Naive thymus-derived CD4-positive, alpha-beta T cell (primary cell): ENCODE results near the gene C14orf180. TPM values are rescaled to one million over a fixed set of nuclear protein-coding genes. Genes with fewer than 3 reads are reported as not detected.

Source experiments
- ATAC-seq: fragments of 150-1000 bp; cut with Tn5 transposase; 2 replicates; pipeline ENCODE4 v1.10.0; 2021; ENCODE audit warnings: mild to moderate bottlenecking, moderate library complexity
- CTCF ChIA-PET: fragments of 350-600 bp; sonication (Branson Sonifier 250); formaldehyde crosslinking; loops from one replicate; lab custom pipeline; 2021; ENCODE audit warnings: antibody characterized with exemption; lab: Charles Lee
- POLR2A ChIA-PET: fragments of 350-600 bp; sonication (Branson Sonifier 250); formaldehyde crosslinking; loops from one replicate; lab custom pipeline; 2021; ENCODE audit warnings: antibody characterized with exemption, inconsistent platforms; lab: Charles Lee
- DNase-seq, 9 donors: peaks; one replicate each; pipeline versions ENCODE4 v3.0.0 to v3.0.0-alpha.2; 2020 to 2022; ENCODE audit warnings: mixed read lengths in 1 of 9
- H3K27ac ChIP-seq: one replicate; pipeline ENCODE4 v1.7.0; 2013; ENCODE audit warnings: mild to moderate bottlenecking, low read depth, low read length, moderate library complexity
- H3K27me3 ChIP-seq, 2 donors: one replicate each; pipeline ENCODE4 v1.7.0; 2013; ENCODE audit warnings: low read length in 2 of 2, mild to moderate bottlenecking in 2 of 2, moderate library complexity in 2 of 2; ENCODE audit not compliant: control insufficient read depth in 2 of 2, insufficient read depth in 2 of 2
- H3K36me3 ChIP-seq, 3 experiments: 1 replicate in 2 of 3; 2 replicates in 1 of 3; pipeline ENCODE4 v1.7.0; 2013; ENCODE audit warnings: low read length in 3 of 3, mild to moderate bottlenecking in 3 of 3, moderate library complexity in 1 of 3; ENCODE audit not compliant: insufficient read depth in 3 of 3, control insufficient read depth in 2 of 3
- H3K4me1 ChIP-seq, 2 donors: one replicate each; pipeline ENCODE4 v1.7.0; 2013; ENCODE audit warnings: low read length in 2 of 2, mild to moderate bottlenecking in 2 of 2, moderate library complexity in 1 of 2; ENCODE audit not compliant: control insufficient read depth in 2 of 2, insufficient read depth in 2 of 2
- H3K4me3 ChIP-seq: 2 replicates; pipeline ENCODE4 v1.7.0; 2013; ENCODE audit warnings: mild to moderate bottlenecking, low read length
- H3K9me3 ChIP-seq, 3 experiments: 1 replicate in 2 of 3; 2 replicates in 1 of 3; pipeline ENCODE4 v1.7.0; 2013; ENCODE audit warnings: low read length in 3 of 3; ENCODE audit not compliant: control insufficient read depth in 2 of 3
- H3K27ac Mint-ChIP-seq, 9 donors: one replicate each; pipeline ENCODE4 v1.8.0; 2020 to 2022; ENCODE audit warnings: mixed read lengths in 9 of 9, mild to moderate bottlenecking in 8 of 9, moderate library complexity in 5 of 9, inconsistent platforms in 2 of 9
- H3K27me3 Mint-ChIP-seq, 5 donors: one replicate each; pipeline ENCODE4 v1.8.0; 2021 to 2022; ENCODE audit warnings: mixed read lengths in 5 of 5, mild to moderate bottlenecking in 1 of 5
- H3K36me3 Mint-ChIP-seq, 5 donors: one replicate each; pipeline ENCODE4 v1.8.0; 2020 to 2022; ENCODE audit warnings: mixed read lengths in 5 of 5, mild to moderate bottlenecking in 3 of 5, inconsistent platforms in 1 of 5
- H3K4me1 Mint-ChIP-seq, 7 donors: one replicate each; pipeline ENCODE4 v1.8.0; 2020 to 2022; ENCODE audit warnings: mixed read lengths in 7 of 7, mild to moderate bottlenecking in 3 of 7, inconsistent platforms in 1 of 7
- H3K4me3 Mint-ChIP-seq, 10 donors: one replicate each; pipeline ENCODE4 v1.8.0; 2020 to 2022; ENCODE audit warnings: mild to moderate bottlenecking in 10 of 10, mixed read lengths in 10 of 10, moderate library complexity in 6 of 10, inconsistent platforms in 2 of 10
- H3K9me3 Mint-ChIP-seq, 11 donors: one replicate each; pipeline ENCODE4 v1.8.0; 2020 to 2022; ENCODE audit warnings: mixed read lengths in 11 of 11, mild to moderate bottlenecking in 4 of 11, inconsistent platforms in 1 of 11, moderate library complexity in 1 of 11
- intact Hi-C, 2 donors: fragments of 100-400 bp; cut with micrococcal nuclease; formaldehyde crosslinking; loops; one replicate each; pipeline ENCODE4 v1.15.1; 2023
- polyA plus RNA-seq, 2 donors: library from polyadenylated mRNA; unstranded; fragments of 300-500 nt; fragmentation: Illumina TruSeq; gene quantifications; one replicate each; pipeline ENCODE4 v1.2.3, GENCODE V29; 2021
- total RNA-seq, 6 experiments: library from RNA in 5 of 6; stranded (reverse) in 5 of 6; gene quantifications; 1 replicate in 5 of 6; 2 replicates in 1 of 6; pipeline ENCODE4 v1.2.3 and lab custom pipeline; 2021 to 2026

Gene C14orf180
- total and polyA plus RNA-seq, 7 experiments from 2014 or later: not detected

- H3K36me3 ChIP-seq: no peaks in the 10 kb centered on the region
- DNase-seq (no peak), ATAC-seq (no peak)
- H3K4me1 ChIP-seq: no peaks in the 10 kb centered on the region
- no peak overlapping the region for H3K4me3 ChIP-seq
- no peak overlapping the region for H3K4me3 Mint-ChIP-seq
- no peak overlapping the region for H3K27ac Mint-ChIP-seq
- H3K27me3 ChIP-seq: no peaks in the 10 kb centered on the region
- H3K9me3 Mint-ChIP-seq: peaks cover 0 to 1% (median 0%) of the 10 kb centered on the region in 11 donors
- ChIA-PET CTCF (no interaction called here), POLR2A (no interaction called here)
- H3K27me3 Mint-ChIP-seq: peaks cover 0 to 13% (median 5%) of the 10 kb centered on the region in 5 donors
- intact Hi-C loops: no loop called here
- H3K27ac ChIP-seq: no peak overlapping the region
- peaks cover 0 to 1% (median 0%) of the 10 kb centered on the region in 7 donors for H3K4me1 Mint-ChIP-seq
- H3K9me3 ChIP-seq: no peaks in the 10 kb centered on the region
- H3K36me3 Mint-ChIP-seq: no peaks in the 10 kb centered on the region
Measured at GRCh38 chr14:104593710-104594136, 14.2 kb downstream of the C14orf180 start.

- Mint-ChIP-seq H3K27ac (no peak overlapping the region), H3K9me3 (peaks cover 0 to 1% (median 0%) of the 10 kb centered on the region in 11 donors), H3K27me3 (peaks cover 0 to 13% (median 7%) of the 10 kb centered on the region in 5 donors), H3K4me1 (peaks cover 0 to 1% (median 0%) of the 10 kb centered on the region in 7 donors), H3K36me3 (no peaks in the 10 kb centered on the region), H3K4me3 (no peak overlapping the region)
- ChIA-PET POLR2A (no interaction called here), CTCF (no interaction called here)
- no peak overlapping the region for H3K4me3 ChIP-seq
- H3K36me3 ChIP-seq: no peaks in the 10 kb centered on the region
- H3K27me3 ChIP-seq: no peaks in the 10 kb centered on the region
- H3K4me1 ChIP-seq: no peaks in the 10 kb centered on the region
- intact Hi-C loops: no loop called here
- DNase-seq (no peak), ATAC-seq (no peak)
- H3K27ac ChIP-seq: no peak overlapping the region
- H3K9me3 ChIP-seq: no peaks in the 10 kb centered on the region
Measured at GRCh38 chr14:104594310-104595046, 14.9 kb downstream of the C14orf180 start.

- Histone ChIP-seq H3K4me3 (no peak overlapping the region), H3K9me3 (no peaks in the 10 kb centered on the region), H3K4me1 (no peaks in the 10 kb centered on the region), H3K36me3 (no peaks in the 10 kb centered on the region), H3K27ac (no peak overlapping the region), H3K27me3 (no peaks in the 10 kb centered on the region)
- ChIA-PET POLR2A (no interaction called here), CTCF (no interaction called here)
- Mint-ChIP-seq H3K36me3 (no peaks in the 10 kb centered on the region), H3K9me3 (peaks cover 0 to 1% (median 0%) of the 10 kb centered on the region in 11 donors), H3K4me1 (peaks cover 0 to 1% (median 0%) of the 10 kb centered on the region in 7 donors), H3K4me3 (no peak overlapping the region), H3K27me3 (peaks cover 0 to 17% (median 9%) of the 10 kb centered on the region in 5 donors), H3K27ac (no peak overlapping the region)
- intact Hi-C loops: no loop called here
- ATAC-seq: no peak
- DNase-seq: no peak
Measured at GRCh38 chr14:104595116-104595675, 15.6 kb downstream of the C14orf180 start.

- no peaks in the 10 kb centered on the region for H3K36me3 Mint-ChIP-seq
- no peaks in the 10 kb centered on the region for H3K36me3 ChIP-seq
- H3K27ac ChIP-seq: no peak overlapping the region
- no peak overlapping the region for H3K4me3 ChIP-seq
- ChIA-PET POLR2A (no interaction called here), CTCF (no interaction called here)
- ATAC-seq (no peak), DNase-seq (no peak)
- intact Hi-C loops: no loop called here
- H3K4me3 Mint-ChIP-seq: no peak overlapping the region
- H3K4me1 Mint-ChIP-seq: peaks cover 0 to 6% (median 3%) of the 10 kb centered on the region in 7 donors
- H3K27me3 Mint-ChIP-seq: peaks cover 0 to 23% (median 14%) of the 10 kb centered on the region in 5 donors
- H3K27me3 ChIP-seq: no peaks in the 10 kb centered on the region
- no peaks in the 10 kb centered on the region for H3K4me1 ChIP-seq
- H3K27ac Mint-ChIP-seq: no peak overlapping the region
- H3K9me3 ChIP-seq: no peaks in the 10 kb centered on the region
- H3K9me3 Mint-ChIP-seq: peaks cover 0 to 1% (median 0%) of the 10 kb centered on the region in 11 donors
Measured at GRCh38 chr14:104595911-104596450, 16.4 kb downstream of the C14orf180 start.

GRCh38 chr14:104596451-104596918, 16.9 kb downstream of the C14orf180 start:
- H3K9me3 ChIP-seq: no peaks in the 10 kb centered on the region
- H3K27ac ChIP-seq: no peak overlapping the region
- ATAC-seq (no peak), DNase-seq (no peak)
- intact Hi-C loops: no loop called here
- Mint-ChIP-seq H3K4me3 (no peak overlapping the region), H3K27ac (no peak overlapping the region), H3K36me3 (no peaks in the 10 kb centered on the region), H3K9me3 (peaks cover 0 to 1% (median 0%) of the 10 kb centered on the region in 11 donors), H3K27me3 (peaks cover 0 to 23% (median 17%) of the 10 kb centered on the region in 5 donors), H3K4me1 (peaks cover 0 to 6% (median 3%) of the 10 kb centered on the region in 7 donors)
- POLR2A ChIA-PET: no interaction called here
- H3K27me3 ChIP-seq: no peaks in the 10 kb centered on the region
- H3K4me1 ChIP-seq: no peaks in the 10 kb centered on the region
- CTCF ChIA-PET: no interaction called here
- H3K36me3 ChIP-seq: no peaks in the 10 kb centered on the region
- no peak overlapping the region for H3K4me3 ChIP-seq

GRCh38 chr14:104596927-104597351, 17.4 kb downstream of the C14orf180 start:
- Histone ChIP-seq H3K9me3 (no peaks in the 10 kb centered on the region), H3K36me3 (no peaks in the 10 kb centered on the region), H3K27ac (no peak overlapping the region), H3K27me3 (no peaks in the 10 kb centered on the region), H3K4me3 (no peak overlapping the region), H3K4me1 (no peaks in the 10 kb centered on the region)
- Mint-ChIP-seq H3K4me1 (peaks cover 0 to 6% (median 3%) of the 10 kb centered on the region in 7 donors), H3K36me3 (no peaks in the 10 kb centered on the region), H3K27me3 (peaks cover 0 to 23% (median 19%) of the 10 kb centered on the region in 5 donors), H3K27ac (no peak overlapping the region), H3K9me3 (peaks cover 0 to 1% (median 0%) of the 10 kb centered on the region in 11 donors), H3K4me3 (no peak overlapping the region)
- DNase-seq (no peak), ATAC-seq (no peak)
- ChIA-PET POLR2A (no interaction called here), CTCF (no interaction called here)
- intact Hi-C loops: no loop called here
